Adrenal gland (tissue), 5 donors: ENCODE results near the gene ZBTB12.

Source experiments
- CTCF ChIP-seq, 6 experiments: fragments of 450-650 bp in 4 of 6; fragments of 200-600 bp in 2 of 6; sonication (generic) in 1 of 6; IDR thresholded peaks; 1 replicate in 5 of 6; 2 replicates in 1 of 6; pipeline versions ENCODE4 v1.5.1 to v1.8.0; 2016 to 2021; ENCODE audit warnings: antibody characterized with exemption in 6 of 6, mild to moderate bottlenecking in 2 of 6, moderate library complexity in 1 of 6
- POLR2A ChIP-seq, 2 donors: fragments of 450-650 bp; IDR thresholded peaks; one replicate each; pipeline ENCODE4 v1.6.1; 2017; ENCODE audit warnings: antibody characterized with exemption in 2 of 2, mild to moderate bottlenecking in 2 of 2, moderate library complexity in 1 of 2
- donor health status: DM: no; HTN: no; CAD: no.

GRCh38 chr6:31907158-31907813, 5.4 kb upstream of the ZBTB12 start:
- TF ChIP-seq CTCF (IDR thresholded peaks at IDR 0.05): no peak
- no peak for TF ChIP-seq POLR2A (IDR thresholded peaks at IDR 0.05)
